HG03097 (cell line): ENCODE results near the gene CHRD.
"Not testable (repeated sequence)": the region's sequence is repeated elsewhere in the genome, so short reads cannot be mapped to it uniquely, and the experiment has no call there.

ENCODE experiments used
- ATAC-seq: cut with Tn5 transposase; IDR thresholded peaks from one replicate; pipeline ENCODE4 v1.9.1; 2021; ENCODE audit not compliant: unreplicated experiment, low FRiP score

Gene CHRD

GRCh38 chr3:184379358-184380184 lies at the start of gene CHRD:
TSS of gene CHRD (plus strand) at chr3:184380054. CDS start at chr3:184380319, 265 bp downstream.
- no peak for ATAC-seq

- ATAC-seq: no peak
Observed at GRCh38 chr3:184332370-184333090, 47.3 kb upstream of the CHRD start.

GRCh38 chr3:184333190-184333589 lies 46.7 kb upstream of the CHRD start:
- no peak for ATAC-seq

- no peak for ATAC-seq
Observed at GRCh38 chr3:184333700-184334099, 46.2 kb upstream of the CHRD start.

- ATAC-seq: no peak
Observed at GRCh38 chr3:184334470-184335158, 45.2 kb upstream of the CHRD start.

- no peak for ATAC-seq
Observed at GRCh38 chr3:184335291-184335660, 44.6 kb upstream of the CHRD start.

GRCh38 chr3:184335661-184336546 lies 44.0 kb upstream of the CHRD start:
- ATAC-seq: no peak

GRCh38 chr3:184336547-184337398 lies 43.1 kb upstream of the CHRD start:
- no peak for ATAC-seq

- ATAC-seq: no peak
Observed at GRCh38 chr3:184337399-184337714, 42.5 kb upstream of the CHRD start, which contains the start of gene FAM131A. TSS of gene FAM131A (plus strand) at chr3:184337600. CDS start at chr3:184337631, 31 bp downstream.

- ATAC-seq: no peak
Observed at GRCh38 chr3:184337981-184338380, 41.9 kb upstream of the CHRD start.

GRCh38 chr3:184338511-184338945 lies 41.3 kb upstream of the CHRD start:
- no peak for ATAC-seq

- no peak for ATAC-seq
Observed at GRCh38 chr3:184339001-184339400, 40.9 kb upstream of the CHRD start.

GRCh38 chr3:184339451-184340135 lies 40.3 kb upstream of the CHRD start:
- ATAC-seq: not testable (repeated sequence)

- ATAC-seq: no peak
Observed at GRCh38 chr3:184341925-184342324, 37.9 kb upstream of the CHRD start.

- ATAC-seq: no peak
Observed at GRCh38 chr3:184343200-184343876, 36.5 kb upstream of the CHRD start.

GRCh38 chr3:184344579-184345316 lies 35.1 kb upstream of the CHRD start:
- no peak for ATAC-seq

GRCh38 chr3:184345317-184346144 lies 34.3 kb upstream of the CHRD start:
- no peak for ATAC-seq
